Upper lobe of left lung (tissue), 6 donors: ENCODE data around the gene TMEM255A. TPM values are rescaled to one million over a fixed set of nuclear protein-coding genes. Genes with fewer than 3 reads are reported as not detected.

ENCODE experiments used
- ATAC-seq, 2 donors: fragments of 200-7000 bp; cut with Tn5 transposase; one replicate each; pipeline ENCODE4 v1.9.1; 2022; ENCODE audit warnings: mild to moderate bottlenecking in 2 of 2, moderate library complexity in 2 of 2; ENCODE audit not compliant: low FRiP score in 2 of 2
- DNase-seq, 2 donors: peaks; one replicate each; pipeline ENCODE4 v3.0.0-alpha.2; 2019 to 2020
- H3K27ac ChIP-seq, 4 donors: fragments of 200-600 bp; sonication (generic); one replicate each; pipeline ENCODE4 v1.5.1; 2016 to 2019
- H3K27me3 ChIP-seq, 4 donors: fragments of 200-600 bp; sonication (generic); one replicate each; pipeline ENCODE4 v1.5.1; 2017 to 2019
- H3K36me3 ChIP-seq, 4 donors: fragments of 200-600 bp; sonication (generic); one replicate each; pipeline ENCODE4 v1.5.1; 2016 to 2019
- H3K4me1 ChIP-seq, 4 donors: fragments of 200-600 bp; sonication (generic); one replicate each; pipeline ENCODE4 v1.5.1; 2018 to 2019
- H3K4me3 ChIP-seq, 4 donors: fragments of 200-600 bp; sonication (generic); one replicate each; pipeline ENCODE4 v1.5.1; 2017 to 2019; ENCODE audit warnings: mild to moderate bottlenecking in 2 of 4, moderate library complexity in 1 of 4
- H3K9me3 ChIP-seq, 4 donors: fragments of 200-600 bp; sonication (generic); one replicate each; pipeline ENCODE4 v1.5.1; 2018 to 2019
- EP300 ChIP-seq, 4 donors: sonication (generic); formaldehyde crosslinking; IDR thresholded peaks; one replicate each; pipeline ENCODE4 v1.5.1; 2017; ENCODE audit warnings: antibody characterized with exemption in 4 of 4, control low read depth in 2 of 4
- POLR2A ChIP-seq, 4 donors: fragments of 450-650 bp; IDR thresholded peaks; one replicate each; pipeline ENCODE4 v1.5.1; 2016 to 2017; ENCODE audit warnings: antibody characterized with exemption in 4 of 4, mild to moderate bottlenecking in 2 of 4
- POLR2AphosphoS5 ChIP-seq, 2 donors: sonication (generic); formaldehyde crosslinking; IDR thresholded peaks; one replicate each; pipeline ENCODE4 v1.5.1; 2017; ENCODE audit warnings: antibody characterized with exemption in 2 of 2
- WGBS, 2 donors: methylation state at CpG; one replicate each; pipeline ENCODE4 v1.1.5; 2017 to 2018; 5-methylcytosine and 5-hydroxymethylcytosine counted together
- total RNA-seq, 6 donors: library from RNA; depleted of rRNA in 4 of 6; stranded (reverse); fragments of >200 nt in 4 of 6; gene quantifications; one replicate each; pipeline versions ENCODE4 v1.1.0 to v1.2.1, GENCODE V29; 2016 to 2021
- TF ChIP-seq, protein P1 (sequence below), 6 experiments: fragments of 450-650 bp in 4 of 6; fragments of 200-600 bp in 2 of 6; sonication (generic) in 2 of 6; IDR thresholded peaks; one replicate each; pipeline ENCODE4 v1.5.1; 2016 to 2019; ENCODE audit warnings: antibody characterized with exemption in 6 of 6
- donor health status: DM: no; HTN: no; CAD: no; lungs with moderate emphysema.
- donor health status: DM: no; HTN: yes; CAD: no; lungs with severe emphysema.

Gene TMEM255A
- total RNA-seq, 6 donors from 2014 or later: 1.0 to 3.3 (median 1.6) TPM

DNA sequence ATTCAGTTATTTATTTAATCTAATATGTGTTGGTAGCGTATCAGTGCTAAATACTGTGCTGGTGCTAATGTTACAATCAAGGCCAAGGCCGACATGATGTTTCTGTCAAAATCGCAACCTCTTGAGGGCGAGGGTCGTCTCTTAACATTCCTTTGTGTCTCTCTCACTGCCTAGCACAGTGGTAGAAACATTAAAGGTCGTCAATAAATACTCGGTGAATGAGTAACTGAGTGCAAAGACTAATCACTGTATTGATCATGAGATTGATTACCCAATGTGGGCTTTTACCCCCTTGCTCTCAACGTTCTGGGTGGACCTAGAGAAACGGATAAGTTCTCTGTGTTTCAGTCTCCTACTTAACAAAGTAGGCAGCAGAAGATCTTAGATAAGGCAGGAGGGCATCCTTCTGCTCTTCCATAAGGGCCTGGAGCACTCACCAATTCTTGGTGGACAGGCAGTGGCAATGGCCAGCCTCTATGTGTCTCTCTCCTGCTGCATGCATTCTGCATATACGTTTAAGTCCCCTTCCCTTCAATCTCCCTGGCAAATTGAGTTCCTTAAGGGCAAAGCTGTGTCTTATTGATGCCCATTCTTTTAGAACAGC, 30.1 kb downstream of the TMEM255A start:
- DNase-seq: no peak
- Histone ChIP-seq H3K9me3 (no peaks in the 10 kb centered on the region), H3K4me3 (no peak overlapping the region), H3K36me3 (no peaks in the 10 kb centered on the region), H3K27me3 (no peaks in the 10 kb centered on the region), H3K4me1 (peaks cover 0 to 5% (median 0%) of the 10 kb centered on the region in 4 donors), H3K27ac (no peak overlapping the region)
- TF ChIP-seq POLR2AphosphoS5 (IDR thresholded peaks at IDR 0.05) (no peak), POLR2A (IDR thresholded peaks at IDR 0.05) (no peak), EP300 (IDR thresholded peaks at IDR 0.05) (no peak)
- TF ChIP-seq, protein P1, sequence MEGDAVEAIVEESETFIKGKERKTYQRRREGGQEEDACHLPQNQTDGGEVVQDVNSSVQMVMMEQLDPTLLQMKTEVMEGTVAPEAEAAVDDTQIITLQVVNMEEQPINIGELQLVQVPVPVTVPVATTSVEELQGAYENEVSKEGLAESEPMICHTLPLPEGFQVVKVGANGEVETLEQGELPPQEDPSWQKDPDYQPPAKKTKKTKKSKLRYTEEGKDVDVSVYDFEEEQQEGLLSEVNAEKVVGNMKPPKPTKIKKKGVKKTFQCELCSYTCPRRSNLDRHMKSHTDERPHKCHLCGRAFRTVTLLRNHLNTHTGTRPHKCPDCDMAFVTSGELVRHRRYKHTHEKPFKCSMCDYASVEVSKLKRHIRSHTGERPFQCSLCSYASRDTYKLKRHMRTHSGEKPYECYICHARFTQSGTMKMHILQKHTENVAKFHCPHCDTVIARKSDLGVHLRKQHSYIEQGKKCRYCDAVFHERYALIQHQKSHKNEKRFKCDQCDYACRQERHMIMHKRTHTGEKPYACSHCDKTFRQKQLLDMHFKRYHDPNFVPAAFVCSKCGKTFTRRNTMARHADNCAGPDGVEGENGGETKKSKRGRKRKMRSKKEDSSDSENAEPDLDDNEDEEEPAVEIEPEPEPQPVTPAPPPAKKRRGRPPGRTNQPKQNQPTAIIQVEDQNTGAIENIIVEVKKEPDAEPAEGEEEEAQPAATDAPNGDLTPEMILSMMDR (IDR thresholded peaks at IDR 0.05): no peak
- WGBS, 2 donors: 79 to 94% methylated on average over 10 of the region's 10 CpGs
- no peak for ATAC-seq

DNA sequence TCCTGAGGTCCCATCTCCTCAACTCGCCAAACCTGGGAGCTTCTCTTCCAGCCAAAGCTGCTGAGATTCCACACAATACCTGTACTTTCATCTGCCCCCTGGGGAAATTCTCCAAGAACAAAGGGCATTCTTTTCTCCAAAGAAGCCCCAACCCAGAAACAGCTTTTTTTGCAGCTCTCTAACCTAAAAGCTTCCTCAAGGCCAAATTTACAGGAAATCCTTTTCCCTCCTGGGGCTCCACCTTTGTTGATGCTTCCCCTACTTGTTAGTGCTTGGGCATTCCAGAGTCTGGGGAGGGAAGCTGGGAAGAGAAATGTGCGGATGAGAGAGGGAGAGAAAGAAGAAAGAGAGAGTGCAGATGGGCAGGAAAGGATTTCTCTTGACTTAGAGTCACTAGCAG, 36.3 kb downstream of the TMEM255A start:
- TF ChIP-seq EP300 (IDR thresholded peaks at IDR 0.05) (no peak), POLR2A (IDR thresholded peaks at IDR 0.05) (no peak), POLR2AphosphoS5 (IDR thresholded peaks at IDR 0.05) (no peak)
- TF ChIP-seq, protein P1 (IDR thresholded peaks at IDR 0.05): no peak
- DNase-seq: no peak
- Histone ChIP-seq H3K36me3 (no peaks in the 10 kb centered on the region), H3K4me1 (peaks cover 0 to 6% (median 0%) of the 10 kb centered on the region in 4 donors), H3K4me3 (no peak overlapping the region), H3K27me3 (no peaks in the 10 kb centered on the region), H3K27ac (no peak overlapping the region), H3K9me3 (no peaks in the 10 kb centered on the region)
- ATAC-seq: no peak
- WGBS, 2 donors: 46 to 81% methylated on average over 2 of the region's 2 CpGs

DNA sequence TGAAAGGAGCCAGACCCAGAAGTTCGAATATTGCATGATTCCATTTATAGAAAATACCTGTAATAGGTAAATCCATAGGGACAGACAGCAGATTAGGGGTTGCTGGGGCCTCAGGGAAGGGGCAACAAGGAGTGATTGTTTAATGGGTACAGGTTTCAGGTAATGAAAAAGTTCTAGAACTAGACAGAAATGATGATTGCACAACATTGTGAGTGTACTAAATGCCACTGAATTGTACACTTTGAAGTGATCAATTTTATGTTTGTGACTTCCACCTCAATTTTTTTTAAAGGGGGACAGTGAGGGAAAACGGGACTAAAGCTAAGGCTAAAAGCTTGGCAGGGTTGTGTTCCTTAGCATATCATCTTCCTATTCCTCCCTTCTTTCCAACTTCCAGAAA, 37.1 kb downstream of the TMEM255A start:
- WGBS, 2 donors: 51 to 71% methylated on average over 2 of the region's 2 CpGs
- no peak for DNase-seq
- Histone ChIP-seq H3K27me3 (no peaks in the 10 kb centered on the region), H3K4me1 (peaks cover 0 to 10% (median 0%) of the 10 kb centered on the region in 4 donors), H3K4me3 (no peak overlapping the region), H3K36me3 (no peaks in the 10 kb centered on the region), H3K9me3 (no peaks in the 10 kb centered on the region), H3K27ac (no peak overlapping the region)
- no peak for TF ChIP-seq EP300 (IDR thresholded peaks at IDR 0.05)
- no peak for TF ChIP-seq POLR2AphosphoS5 (IDR thresholded peaks at IDR 0.05)
- TF ChIP-seq, protein P1 (IDR thresholded peaks at IDR 0.05): no peak
- no peak for TF ChIP-seq POLR2A (IDR thresholded peaks at IDR 0.05)
- no peak for ATAC-seq

DNA sequence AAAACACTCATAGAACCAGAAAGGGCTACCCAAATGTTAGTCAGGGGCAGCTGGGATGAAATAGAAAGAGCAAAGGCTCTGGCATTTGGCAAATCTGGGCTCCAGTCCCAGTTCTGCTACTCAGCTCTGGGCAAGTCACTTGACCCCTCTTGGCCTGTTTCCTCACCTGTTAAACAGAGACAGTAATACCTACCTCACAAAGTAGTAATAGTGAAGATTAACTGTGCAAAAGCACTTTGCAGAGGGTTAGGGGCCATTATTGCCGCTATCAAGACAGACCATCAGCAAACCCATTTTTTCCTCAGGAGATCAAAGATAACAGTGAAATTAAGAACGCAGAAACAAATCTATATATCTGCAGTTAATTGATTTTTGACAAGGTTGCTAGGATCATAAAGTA, 40.0 kb downstream of the TMEM255A start:
- no peak overlapping the region for H3K27ac ChIP-seq
- TF ChIP-seq, protein P1 (IDR thresholded peaks at IDR 0.05): no peak
- TF ChIP-seq POLR2AphosphoS5 (IDR thresholded peaks at IDR 0.05) (no peak), POLR2A (IDR thresholded peaks at IDR 0.05) (no peak), EP300 (IDR thresholded peaks at IDR 0.05) (no peak)
- H3K27me3 ChIP-seq: no peaks in the 10 kb centered on the region
- H3K4me1 ChIP-seq: peaks cover 0 to 10% (median 0%) of the 10 kb centered on the region in 4 donors
- 49 to 64% methylated on average over 2 of the region's 2 CpGs for WGBS, 2 donors
- no peaks in the 10 kb centered on the region for H3K36me3 ChIP-seq
- ATAC-seq (peak in 1 of 2 donors; percentile 68), DNase-seq (peak in 1 of 2 donors; percentile 80)
- no peaks in the 10 kb centered on the region for H3K9me3 ChIP-seq
- H3K4me3 ChIP-seq: no peak overlapping the region

DNA sequence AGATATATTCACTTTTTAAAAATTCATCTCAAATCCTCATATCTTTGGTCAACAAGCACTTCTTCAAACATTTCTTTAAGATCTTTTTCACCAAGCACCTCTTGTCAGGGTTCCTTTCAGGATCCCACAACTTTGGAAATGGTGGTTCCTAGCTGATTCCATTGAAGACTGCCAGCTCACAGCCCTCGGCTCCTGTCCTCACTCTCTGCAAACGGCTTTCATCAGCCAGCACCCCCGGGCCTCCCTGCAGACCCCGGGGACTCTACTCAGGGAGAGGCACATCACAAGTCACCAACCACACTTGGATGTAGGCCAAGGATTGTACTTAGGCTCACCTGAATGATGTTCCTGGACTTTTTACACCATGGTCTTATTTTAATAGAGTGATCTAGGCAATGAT, 40.7 kb downstream of the TMEM255A start:
- 64% methylated on average over 4 of the region's 4 CpGs; no CpG with 5 or more reads in 1 of the 2 donors for WGBS, 2 donors
- H3K27me3 ChIP-seq: no peaks in the 10 kb centered on the region

More for the DNA sequence above, 40.7 kb downstream of the TMEM255A start:
- ATAC-seq (no peak), DNase-seq (no peak)
- Histone ChIP-seq H3K27ac (no peak overlapping the region), H3K9me3 (no peaks in the 10 kb centered on the region), H3K4me3 (no peak overlapping the region), H3K36me3 (no peaks in the 10 kb centered on the region), H3K4me1 (peaks cover 0 to 10% (median 0%) of the 10 kb centered on the region in 4 donors)
- no peak for TF ChIP-seq EP300 (IDR thresholded peaks at IDR 0.05)
- TF ChIP-seq, protein P1 (IDR thresholded peaks at IDR 0.05): no peak
- TF ChIP-seq POLR2A (IDR thresholded peaks at IDR 0.05): no peak
- TF ChIP-seq POLR2AphosphoS5 (IDR thresholded peaks at IDR 0.05): no peak
